ENCODE results near the gene PARD3B.
"Not testable (repeated sequence)": the region's sequence is repeated elsewhere in the genome, so short reads cannot be mapped to it uniquely, and the experiment has no call there.

Gene PARD3B

DNA sequence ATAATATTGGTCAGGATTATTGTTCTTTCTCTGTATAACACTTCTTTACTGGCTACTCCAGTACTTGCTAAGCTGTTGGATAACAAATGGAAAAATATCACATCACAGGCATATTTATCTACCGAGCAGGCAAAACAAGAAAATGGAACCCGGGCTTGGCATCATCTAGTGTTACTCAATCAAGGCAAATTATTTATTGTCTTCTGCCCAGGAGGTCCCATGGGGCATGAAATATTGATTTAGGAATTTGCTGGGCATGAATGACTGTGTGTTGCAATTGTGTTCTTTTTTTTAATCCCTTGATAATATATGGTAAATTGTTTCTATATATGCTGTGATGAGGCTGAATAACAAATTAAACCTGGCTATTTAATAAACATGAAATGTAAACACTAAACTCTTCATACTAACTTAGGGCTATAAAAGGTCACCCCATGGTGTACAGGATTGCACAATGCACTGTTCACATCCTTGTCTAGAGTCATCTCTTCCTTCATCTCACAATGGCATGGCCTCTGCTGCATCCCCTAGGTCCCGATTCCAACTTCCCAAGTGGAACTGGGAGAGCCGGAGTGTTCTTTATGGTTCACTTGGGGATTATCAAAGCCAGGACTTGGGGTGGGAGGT, 2.2 kb upstream of the PARD3B start:
- peak; percentile 4 for DNase-seq

DNA sequence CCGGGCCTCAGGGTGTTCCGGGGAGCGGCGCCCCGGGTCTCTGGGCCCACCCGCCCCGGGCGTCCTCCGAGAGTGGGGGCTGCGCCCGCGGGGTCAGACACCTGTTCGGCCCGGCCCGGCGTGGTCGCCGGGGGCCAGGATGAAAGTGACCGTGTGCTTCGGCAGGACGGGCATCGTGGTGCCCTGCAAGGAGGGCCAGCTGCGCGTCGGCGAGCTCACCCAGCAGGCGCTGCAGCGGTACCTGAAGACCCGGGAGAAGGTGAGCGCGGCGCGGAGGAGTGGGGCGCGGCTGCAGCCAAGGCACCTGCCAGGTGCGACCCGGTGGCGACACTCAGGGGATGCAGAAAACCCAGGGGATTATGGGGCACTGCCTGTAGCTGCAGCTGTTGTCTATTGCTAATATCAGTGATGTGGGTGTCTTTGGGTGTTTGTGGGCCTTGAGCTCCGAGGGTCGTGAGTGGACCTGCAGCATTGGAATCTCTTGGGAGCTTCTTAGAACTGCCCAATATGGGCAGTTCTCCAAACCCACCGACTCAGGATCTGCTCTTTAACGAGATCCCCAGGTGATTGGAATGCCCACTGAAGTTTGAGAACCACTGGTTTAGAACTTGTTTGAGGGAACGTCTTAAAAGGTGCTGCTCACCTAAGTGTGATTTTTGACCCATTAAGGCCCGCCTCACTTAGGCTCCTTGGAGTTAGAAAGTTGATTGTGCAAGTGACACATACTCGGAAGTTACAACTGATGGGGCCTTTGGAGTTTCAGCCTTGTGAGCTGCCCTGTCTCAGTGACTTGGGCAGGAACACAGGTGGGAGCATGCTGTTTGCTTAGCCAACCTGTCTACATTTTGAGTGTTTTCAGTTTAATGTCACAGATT, 823 bp downstream of the PARD3B start:
- peak; percentile 46 for DNase-seq

DNA sequence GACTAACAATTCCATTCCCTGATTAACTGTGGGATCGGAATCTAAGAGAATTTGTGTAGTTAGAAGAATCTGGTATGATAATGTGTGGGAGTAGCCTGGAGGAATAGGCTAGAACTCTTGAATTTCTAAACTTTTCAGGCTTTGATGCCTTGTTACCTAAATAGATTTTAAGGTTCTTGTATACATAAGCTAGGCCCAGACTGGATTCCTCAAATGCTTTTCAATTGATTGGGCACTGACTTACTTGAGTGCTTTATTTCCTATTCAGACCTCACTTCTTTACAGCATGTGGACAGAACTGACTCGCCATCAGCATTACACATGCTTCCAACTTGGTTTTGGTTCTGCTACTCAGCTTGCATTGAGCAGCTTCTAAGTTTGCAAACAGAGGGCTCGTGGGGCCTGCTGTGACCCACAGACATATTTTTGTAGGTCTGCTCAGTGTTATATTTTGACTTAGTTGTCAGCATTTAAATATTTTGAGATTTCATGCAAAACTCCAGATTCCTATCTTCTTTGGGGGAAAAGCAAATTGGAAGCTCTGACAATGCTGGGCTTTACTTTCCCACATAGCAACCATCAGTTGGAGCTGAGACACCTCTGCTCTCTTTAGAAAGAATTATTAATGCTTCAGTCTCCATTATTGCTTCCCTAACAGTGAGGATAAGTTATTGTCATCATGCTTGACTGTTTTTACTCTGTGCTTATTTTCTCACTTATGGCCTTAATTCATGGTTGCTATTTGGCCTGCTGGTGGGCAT, 5.7 kb downstream of the PARD3B start:
- DNase-seq = no peak

DNA sequence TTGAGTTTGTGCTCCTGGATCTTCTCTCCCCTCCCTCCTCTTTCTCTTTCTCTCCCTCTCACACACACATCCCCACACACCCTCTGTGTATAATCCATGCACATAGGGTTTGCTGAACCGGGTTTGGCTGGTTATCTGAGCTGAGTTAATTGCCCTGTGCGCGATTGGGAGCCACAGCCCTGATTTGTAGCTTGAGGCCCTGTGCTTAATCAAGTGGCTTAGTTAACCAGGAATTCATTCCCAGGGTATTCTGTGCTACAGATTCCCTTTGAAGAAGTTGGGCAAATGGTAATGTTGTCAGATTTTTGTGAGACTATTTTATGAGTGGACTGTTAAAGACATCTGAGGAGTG, 6.2 kb downstream of the PARD3B start:
- peak; percentile 8 for DNase-seq

DNA sequence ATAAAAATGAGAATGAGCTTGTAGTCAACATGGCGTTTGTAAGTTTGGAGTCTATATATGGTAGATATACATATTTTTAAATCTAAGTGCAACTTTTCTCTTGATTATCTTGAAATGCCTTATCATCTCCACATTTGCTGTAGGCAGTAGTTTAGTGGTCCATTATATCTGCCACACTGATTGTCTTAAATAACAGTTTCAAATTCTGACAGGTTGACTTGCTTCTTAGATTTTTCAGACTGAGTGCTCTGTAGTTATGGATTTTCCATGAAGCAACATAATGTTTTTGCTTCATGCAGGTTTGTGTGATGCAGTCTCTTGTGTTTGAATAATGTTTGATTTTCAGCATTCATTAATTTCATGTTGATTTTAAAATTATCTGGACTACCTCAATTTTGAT, 12.3 kb downstream of the PARD3B start:
- no peak for DNase-seq

DNA sequence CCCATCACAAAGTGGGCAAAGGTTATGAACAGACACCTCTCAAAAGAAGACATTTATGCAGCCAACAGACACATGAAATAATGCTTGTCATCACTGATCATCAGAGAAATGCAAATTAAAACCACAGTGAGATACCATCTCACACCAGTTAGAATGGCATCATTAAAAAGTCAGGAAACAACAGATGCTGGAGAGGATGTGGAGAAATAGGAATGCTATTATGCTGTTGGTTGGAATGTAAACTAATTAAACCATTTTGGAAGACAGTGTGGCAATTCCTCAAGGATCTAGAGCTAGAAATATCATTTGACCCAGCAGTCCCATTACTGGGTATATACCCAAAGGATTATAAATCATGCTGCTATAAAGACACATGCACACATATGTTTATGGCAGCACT, 14.1 kb downstream of the PARD3B start:
- DNase-seq = not testable (repeated sequence)

DNA sequence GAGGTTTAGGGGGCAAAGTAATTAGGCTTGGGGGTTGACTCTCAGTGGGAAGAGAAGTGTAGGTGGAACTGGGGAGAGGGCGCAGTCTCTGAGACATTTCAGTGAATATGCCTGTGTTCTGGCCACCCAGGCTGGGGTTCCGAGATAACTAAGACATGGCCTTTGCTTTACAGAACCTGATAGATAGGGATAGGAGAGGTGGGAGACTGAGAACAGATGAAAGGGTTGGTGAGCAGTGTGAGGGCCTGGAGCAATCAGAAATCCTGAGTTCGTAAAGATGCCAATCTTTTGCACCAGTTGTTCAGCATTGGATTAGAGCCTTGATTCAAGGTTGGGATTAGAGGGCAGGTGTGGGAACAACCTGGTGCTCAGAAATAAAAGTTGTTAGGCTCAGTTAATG, 15.6 kb downstream of the PARD3B start:
- no peak for DNase-seq

DNA sequence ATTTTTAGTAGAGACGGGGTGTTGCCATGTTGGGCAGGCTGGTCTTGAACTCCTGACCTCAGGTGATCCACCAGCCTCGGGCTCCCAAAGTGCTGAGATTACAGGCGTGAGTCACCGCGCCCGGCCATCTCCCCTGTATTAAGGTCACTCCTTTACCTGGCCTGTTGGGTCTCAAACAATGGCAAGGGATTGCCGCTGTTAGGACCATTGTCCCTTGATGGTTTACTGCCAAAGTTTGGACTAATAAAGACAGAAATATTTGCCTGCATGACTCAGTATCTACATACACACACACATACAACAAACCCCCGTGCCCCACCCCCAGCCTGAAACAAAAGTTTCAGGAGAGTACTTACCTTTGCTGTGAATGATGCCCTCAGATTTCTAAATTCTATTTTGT, 16.5 kb downstream of the PARD3B start:
- no peak for DNase-seq

DNA sequence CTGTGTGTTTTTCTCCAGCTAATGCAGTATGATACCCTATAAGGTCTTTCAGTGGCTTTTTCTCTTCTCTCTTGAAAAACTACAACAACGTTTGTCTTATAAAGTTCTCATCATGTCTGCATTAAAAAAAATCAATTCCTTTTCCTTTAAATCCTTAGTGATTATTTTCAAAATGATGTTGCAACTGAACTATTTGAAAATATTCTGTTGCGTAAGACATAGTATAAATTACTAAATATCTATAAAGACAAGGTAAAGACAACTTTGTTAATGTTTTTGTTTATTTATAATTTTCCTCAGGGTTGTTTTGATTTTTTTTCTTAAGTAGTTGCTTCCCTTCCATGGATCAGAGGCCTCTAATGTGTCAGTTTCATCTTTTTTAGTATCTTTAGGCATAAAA, 21.2 kb downstream of the PARD3B start:
- DNase-seq = no peak

DNA sequence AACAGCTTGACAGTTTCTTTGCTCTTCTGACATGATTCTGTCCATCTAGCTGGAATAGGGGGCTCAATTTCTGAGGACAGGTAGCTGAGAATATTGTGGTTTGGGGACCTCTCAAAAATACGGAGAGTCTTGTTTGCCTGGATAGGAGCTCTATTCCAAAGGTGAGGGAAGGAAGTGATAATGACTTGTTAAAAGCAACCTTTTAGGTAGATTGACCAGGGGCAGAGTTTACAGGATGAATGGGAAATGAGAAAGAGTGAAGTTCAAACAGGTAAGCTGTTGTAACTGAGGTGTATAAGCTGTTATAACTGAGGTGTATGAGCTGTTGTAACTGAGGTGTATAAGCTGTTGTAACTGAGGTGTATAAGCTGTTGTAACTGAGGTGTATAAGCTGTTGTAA, 25.1 kb downstream of the PARD3B start:
- no peak for DNase-seq

DNA sequence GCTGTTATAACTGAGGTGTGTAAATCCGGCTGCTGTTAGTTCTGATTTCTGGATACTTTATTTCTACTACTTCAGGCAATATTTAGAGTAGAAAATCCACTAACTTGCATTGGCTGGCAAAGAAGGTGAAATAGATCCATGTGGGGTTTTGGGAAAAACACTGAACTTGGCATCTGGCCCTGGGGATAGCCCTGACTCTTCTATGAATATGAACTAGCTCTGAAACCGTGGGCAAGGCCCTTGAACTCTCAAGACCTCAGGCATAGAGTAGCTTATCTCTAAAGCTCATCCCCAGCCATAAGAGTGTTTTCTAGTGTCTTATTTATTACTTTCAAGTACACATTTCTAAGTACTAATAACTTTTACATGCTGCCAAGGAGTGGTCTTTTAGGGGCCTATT, 25.8 kb downstream of the PARD3B start:
- DNase-seq = no peak

DNA sequence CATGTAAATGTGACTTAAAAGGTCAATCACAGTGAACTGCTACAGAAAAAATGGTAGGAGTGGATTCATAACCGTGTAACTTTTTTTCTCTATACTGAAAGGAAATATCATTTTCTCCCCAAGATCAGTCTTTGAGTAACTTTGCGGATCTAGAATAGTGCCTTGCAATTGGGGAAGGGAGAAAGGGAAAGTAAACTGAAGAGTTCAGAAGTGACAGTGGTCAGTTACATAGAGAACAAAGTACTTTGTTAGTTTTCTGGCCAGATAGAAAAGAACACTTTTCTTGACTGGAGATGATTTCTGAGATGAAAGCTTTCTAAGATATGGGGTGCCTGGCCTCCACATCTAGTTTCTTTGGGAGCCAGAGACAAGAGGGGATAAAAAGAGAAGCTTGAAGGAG, 26.6 kb downstream of the PARD3B start:
- DNase-seq = no peak

DNA sequence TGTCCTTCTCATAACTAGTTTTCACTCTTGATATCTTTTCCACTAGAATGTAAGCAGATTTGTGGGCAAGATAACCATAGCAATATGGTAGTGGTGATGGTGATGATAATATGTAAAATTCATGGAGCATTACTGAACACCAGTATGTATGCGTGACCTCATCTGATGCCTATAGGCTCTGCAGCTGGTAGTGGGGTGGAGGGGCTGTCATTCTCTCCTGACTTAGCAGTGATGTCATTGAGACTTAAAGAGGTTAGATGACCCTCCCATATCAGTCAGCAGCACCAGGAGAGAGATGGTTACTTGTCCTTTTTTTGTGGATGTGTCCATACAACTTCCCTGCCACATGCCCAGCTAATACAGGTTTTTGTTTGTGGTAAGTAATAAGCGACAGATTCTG, 27.9 kb downstream of the PARD3B start:
- no peak for DNase-seq

DNA sequence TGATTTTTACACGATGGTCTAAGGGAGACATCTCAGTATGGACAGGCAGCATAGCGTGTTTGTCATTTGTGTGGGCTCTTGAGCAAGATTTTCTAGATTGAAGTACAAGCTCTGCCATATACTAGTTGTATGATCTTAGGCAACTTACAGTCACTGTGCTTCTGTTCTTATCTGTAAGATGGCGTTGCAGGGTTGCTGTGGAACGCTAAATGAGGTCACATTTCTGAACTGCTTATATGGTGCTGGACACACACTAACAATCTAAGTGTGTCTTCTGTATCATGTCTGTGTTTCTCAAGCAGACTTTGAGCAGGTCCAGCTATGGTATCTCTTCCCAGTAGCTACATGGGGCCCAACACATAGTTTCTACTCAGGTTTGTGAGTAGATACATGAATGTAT, 29.2 kb downstream of the PARD3B start:
- no peak for DNase-seq

DNA sequence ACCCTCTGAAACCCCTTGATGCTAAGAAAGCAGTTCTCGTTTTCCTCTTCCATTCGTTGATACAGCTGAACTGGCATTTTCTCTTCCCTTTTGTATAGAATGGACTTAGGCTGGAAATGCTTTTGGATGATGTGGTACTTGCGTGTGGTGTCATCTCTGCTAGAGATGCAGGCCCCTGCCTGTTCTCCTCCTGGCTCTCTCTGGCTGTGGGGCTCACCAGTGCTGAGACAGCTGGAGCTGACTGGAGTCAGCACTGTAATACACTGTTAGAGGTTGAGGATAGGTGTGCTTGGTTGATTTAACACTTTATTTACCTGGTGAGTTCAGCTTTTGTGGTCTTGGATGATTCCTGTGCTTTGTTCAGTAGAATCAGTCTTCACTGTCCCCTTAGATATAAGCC, 30.2 kb downstream of the PARD3B start:
- no peak for DNase-seq

DNA sequence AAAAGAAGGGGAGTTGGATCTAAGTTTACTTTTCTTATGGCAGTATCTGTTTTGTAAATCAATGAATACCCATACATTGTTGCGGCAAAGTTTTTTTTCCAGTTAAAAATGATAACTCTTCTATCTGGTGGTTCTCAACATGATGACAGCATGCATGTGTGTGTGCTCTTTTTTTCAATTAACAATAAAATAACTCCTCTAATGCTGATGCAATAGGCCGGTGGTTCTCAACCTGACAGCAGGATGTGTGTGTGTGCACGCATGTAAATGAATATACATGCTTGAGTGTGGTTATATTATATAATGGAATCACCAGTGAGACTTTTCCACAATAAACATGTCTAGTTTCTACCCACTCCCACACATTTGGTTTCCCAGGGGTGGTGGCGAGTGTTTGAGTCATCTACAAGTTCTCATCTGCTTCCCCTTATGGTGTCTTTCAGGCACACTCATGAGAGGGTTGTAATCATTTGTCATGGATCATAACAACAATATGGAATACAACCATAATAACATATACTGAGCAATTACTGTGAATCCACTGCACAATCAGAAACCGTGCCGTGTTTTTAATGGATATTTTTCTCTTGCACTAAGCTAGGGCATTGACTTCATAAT, 31.2 kb downstream of the PARD3B start:
- DNase-seq = no peak

DNA sequence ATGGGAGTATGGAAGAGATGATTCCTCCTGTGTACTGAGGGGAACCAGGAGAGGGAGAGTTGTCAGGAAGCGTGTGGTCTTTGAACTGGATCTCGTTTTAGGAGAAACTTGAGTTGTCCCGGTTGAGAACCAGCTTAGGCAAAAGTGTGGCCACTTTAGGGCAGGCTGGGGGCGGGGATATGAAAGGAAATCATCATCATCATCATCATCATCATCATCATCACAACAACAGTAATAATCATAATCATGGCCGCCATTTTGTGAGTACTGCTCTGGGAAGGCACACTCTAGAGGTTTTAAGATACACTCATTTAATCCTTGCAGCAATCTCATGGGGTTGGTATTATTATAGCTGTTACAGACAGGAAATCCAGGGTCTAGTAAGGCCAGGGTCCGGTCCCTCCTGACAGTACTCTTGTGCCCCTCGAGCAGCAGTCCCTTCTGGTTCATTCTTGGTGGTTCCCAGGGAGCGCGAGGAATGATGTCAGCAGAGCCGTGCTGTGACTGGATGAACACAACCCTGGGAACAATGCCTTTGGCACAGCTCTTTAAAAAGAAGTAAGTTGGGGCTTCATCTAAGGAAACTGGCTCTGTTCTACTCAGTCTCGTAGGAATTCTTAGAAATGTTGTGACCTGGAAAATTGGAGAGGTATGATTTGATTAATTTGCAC, 33.8 kb downstream of the PARD3B start:
- no peak for DNase-seq

DNA sequence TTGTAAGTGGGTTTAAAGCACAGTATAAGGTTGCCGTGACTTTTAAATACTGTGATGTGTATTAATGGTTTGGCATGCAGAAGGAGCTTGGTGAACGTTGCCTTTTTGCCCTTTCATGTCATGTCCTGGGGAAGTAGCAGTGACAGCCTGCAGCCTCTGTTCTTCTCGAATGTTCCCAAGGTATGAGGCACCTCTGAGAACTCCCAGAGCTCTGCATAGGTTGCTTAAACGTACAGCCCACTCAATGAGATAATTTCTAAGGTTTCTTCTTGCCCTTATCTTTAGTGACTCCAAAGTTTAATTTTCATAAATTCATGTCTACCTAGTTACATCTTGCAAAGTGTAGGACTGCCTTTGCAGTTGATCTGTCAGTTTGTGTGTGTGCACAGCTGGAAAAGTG, 36.7 kb downstream of the PARD3B start:
- DNase-seq = no peak

DNA sequence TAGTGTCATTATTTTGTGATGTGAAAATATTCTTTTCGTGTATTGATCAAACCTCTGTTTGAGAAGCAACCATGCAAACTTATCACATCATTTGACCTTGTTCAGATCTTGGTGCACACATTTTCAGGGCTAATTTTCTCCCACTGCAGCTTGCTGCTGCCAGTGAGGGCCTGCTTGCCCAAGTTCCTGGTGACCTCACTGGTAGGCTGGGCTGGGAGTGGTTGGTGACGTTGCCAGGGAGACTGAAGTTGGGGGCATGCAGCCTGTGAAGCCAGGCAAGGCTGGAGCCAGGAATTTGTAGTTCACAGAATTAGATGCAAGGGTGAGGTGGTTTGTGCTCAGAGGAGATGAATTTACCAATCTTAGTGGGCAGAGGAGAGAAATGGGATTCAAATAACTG, 38.5 kb downstream of the PARD3B start:
- DNase-seq = no peak

DNA sequence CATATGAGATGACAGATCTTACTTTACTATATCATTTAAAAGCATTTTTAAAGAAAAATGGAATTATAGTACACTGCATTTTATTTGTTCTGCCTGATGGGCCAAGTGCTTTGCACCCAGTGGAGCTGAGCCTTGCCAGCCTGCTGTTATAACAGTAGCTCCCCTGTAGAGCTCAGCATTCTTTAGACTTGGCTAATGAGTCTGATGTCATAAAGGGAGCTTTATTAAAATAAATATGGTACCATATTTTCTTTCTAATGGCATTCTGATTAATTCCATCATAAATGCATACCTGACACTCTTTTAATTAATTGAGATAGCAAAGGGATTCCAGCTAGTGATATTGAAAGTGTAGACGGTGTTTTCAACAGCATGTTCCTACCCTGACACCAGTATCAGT, 40.7 kb downstream of the PARD3B start:
- peak; percentile 73 for DNase-seq

DNA sequence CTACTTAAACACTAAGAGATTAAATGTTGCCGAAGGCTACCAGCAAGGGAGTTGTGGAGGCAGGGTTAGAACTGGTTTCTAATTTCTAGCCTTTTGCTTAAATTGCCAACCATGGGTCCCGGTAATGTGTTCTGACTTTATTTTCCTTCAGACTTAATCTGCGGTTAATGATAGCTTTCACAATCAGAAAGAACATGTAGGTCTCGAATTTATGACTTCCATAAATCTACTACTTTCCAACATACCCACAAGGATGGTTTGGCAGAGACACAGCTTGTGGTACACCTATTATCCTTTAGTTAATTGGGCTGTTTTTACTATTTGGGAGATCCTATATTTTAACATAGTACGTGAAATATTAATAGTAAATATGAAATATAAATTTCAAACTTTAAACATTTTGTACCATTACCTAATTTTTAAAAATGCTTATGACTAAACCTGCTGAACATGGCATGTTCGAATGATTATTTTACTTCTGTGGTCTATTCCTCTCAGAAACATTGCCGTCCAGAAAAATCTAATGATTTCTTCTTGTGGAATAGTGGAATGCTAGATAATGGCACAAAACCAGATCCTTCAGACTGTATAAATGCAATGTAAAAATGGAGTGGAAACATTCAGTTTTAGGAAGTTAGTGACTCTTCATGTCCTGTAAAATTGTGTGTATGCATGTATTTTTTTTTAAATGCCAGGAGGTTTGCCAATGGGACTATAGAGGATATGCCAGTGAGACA, 41.3 kb downstream of the PARD3B start:
- peak; percentile 80 for DNase-seq

DNA sequence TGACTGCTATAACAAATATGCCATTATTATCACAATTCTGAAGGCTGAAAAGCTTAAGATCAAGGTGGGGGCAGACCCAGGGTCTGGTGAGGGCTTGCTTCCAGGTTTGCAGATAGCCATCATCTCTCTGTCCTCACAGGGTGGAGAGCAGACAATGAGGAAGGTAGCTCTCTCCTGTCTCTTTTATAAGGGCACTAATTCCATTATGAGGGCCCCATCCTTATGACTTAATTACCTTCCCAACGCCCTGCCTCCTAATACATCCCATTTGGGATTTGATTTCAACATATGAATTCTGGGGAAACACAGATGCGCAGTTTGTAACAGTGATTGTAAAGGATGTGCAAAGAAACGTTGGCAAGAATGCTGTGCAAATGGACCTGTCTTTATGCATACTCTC, 44.8 kb downstream of the PARD3B start:
- DNase-seq = no peak

All from NCI-H69 (cell line).